NCI-H1417 (cell line): ENCODE measurements around the gene HERC4.

ENCODE experiments used
- DNase-seq, 3 experiments: peaks; one replicate each; lab custom pipeline; 2025; lab: John Stamatoyannopoulos, UW

Gene HERC4, protein sequence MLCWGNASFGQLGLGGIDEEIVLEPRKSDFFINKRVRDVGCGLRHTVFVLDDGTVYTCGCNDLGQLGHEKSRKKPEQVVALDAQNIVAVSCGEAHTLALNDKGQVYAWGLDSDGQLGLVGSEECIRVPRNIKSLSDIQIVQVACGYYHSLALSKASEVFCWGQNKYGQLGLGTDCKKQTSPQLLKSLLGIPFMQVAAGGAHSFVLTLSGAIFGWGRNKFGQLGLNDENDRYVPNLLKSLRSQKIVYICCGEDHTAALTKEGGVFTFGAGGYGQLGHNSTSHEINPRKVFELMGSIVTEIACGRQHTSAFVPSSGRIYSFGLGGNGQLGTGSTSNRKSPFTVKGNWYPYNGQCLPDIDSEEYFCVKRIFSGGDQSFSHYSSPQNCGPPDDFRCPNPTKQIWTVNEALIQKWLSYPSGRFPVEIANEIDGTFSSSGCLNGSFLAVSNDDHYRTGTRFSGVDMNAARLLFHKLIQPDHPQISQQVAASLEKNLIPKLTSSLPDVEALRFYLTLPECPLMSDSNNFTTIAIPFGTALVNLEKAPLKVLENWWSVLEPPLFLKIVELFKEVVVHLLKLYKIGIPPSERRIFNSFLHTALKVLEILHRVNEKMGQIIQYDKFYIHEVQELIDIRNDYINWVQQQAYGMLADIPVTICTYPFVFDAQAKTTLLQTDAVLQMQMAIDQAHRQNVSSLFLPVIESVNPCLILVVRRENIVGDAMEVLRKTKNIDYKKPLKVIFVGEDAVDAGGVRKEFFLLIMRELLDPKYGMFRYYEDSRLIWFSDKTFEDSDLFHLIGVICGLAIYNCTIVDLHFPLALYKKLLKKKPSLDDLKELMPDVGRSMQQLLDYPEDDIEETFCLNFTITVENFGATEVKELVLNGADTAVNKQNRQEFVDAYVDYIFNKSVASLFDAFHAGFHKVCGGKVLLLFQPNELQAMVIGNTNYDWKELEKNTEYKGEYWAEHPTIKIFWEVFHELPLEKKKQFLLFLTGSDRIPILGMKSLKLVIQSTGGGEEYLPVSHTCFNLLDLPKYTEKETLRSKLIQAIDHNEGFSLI

DNA sequence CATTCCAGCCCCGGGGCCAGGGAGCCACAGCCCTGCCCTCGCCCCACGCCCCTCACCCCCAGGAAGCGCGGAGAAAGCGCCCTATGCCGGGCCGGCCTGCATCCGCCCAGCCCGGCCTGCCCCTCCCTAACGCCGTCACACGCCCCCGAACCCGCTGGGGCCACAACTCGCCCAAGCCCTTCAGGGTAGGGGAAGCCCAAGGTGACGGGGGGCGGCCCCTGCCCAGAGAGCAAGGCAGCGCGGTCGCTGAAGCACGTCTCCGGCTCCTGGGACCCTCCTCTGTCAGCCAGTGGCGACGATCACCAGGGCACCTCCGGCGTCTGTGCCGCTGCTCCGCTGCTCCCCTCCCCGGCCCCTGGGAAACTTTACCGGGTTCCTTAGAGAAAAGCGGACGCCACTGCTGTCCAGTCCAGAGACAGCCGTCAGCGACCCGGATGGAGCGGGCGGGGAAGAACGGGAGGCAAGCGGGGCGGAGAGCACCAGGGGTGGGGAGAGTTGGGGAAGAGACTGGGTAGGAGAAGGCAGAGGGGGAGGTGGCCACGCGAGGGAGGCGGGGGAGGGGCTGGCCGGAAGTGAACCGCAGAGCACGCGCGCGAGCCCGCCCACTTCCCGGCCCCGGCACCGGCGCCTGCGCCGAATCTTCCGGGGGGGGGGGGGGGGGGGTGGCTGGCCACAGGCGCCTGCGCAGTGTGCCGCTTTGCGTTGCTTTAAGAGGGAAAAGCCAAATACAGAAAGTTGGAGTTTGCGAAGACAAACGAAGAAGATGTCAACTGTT is at the start of gene HERC4:
Gene HERC4 (minus strand): TSS at position 509 of the 775 bp plus-strand sequence. CDS start 2,175 bp downstream, outside the sequence.
- DNase-seq: peak; percentile 83 to 91 (median 87)

DNA sequence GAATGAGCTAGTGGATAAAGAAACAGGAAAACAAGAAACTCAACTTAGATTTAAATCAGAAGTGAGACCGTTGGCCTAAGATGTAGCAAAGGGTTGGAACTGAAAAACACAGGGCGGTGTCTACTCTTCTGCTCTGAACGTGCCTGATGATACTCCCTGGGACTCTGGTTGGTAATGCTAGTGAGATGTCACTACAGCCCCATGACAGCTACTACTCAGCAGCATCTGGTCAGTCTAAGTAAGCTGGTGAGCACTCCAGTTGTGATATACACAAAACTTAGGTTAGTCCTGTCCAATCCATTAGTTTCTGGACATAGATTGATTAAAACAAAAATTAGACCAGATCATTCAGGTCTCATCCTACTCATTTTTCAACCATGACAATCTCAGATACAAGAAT is 49.6 kb upstream of the HERC4 start:
- no peak for DNase-seq

DNA sequence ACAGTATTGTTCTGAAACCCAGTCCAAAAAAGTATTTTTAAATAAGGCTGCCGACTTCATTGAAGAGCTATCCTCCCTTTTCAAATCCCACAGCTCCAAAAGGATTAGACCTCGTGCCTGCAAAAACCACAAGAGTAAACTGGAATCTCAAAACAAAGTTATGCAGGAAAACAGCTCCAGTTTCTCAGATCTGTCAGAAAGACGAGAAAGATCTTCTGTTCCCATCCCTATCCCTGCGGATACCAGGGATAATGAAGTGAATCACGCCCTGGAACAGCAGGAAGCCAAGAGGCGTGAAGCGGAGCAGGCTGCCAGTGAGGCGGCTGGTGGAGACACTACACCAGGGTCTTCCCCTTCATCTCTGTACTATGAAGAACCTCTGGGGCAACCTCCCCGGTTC is 46.8 kb upstream of the HERC4 start:
- no peak for DNase-seq

DNA sequence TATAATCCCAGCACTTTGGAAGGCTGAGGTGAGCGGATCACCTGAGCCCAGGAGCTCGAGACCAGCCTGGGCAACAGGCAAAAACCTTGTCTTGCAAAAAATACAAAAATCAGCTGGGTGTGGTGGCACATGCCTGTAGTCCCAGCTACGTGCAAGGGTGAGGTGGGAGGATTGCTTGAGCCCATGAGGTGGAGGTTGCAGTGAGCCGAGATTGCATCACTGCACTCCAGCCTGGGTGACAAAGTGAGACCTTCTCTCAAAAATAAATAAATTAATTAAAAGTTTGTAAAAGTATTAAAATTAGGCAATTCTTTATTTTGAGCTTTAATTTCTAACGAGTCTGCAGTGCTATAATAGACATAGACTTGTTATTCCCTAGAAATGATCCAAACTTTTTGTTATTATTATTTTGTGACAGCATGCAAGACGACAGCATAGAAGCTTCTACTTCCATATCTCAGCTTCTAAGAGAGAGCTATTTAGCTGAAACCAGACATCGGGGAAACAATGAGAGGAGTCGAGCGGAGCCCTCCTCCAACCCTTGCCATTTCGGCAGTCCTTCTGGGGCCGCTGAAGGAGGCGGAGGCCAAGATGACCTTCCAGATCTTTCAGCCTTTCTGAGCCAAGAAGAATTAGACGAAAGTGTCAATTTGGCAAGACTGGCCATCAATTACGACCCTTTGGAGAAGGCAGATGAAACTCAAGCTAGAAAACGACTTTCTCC is 46.1 kb upstream of the HERC4 start:
- DNase-seq: no peak

GRCh38 chr10:68118657-68119056 is 43.6 kb upstream of the HERC4 start:
- DNase-seq: no peak

GRCh38 chr10:68112837-68113236 is 37.8 kb upstream of the HERC4 start:
- DNase-seq: no peak

GRCh38 chr10:68111584-68111983 is 36.5 kb upstream of the HERC4 start:
- no peak for DNase-seq

DNA sequence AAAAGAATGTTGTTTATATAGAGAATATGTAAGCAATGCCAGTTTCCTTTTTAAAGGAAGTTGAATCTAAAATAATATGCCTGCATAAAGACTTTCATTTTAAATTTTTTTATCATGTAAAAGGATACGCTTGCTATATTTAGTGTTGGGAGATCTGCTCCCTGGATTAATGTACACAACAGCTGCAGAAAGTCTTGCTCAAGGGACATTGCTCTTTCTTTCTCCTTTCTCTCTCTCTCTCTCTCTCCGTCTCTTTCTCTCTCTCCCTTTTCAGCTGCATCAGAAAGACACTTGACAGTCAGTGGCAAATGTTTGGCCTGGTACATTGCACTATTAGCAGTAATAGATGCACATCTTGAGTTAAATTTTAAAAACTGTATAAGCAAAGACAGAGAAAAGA is 34.9 kb upstream of the HERC4 start:
- DNase-seq: no peak

GRCh38 chr10:68109331-68109730 is 34.2 kb upstream of the HERC4 start, which contains the start of gene MYPN:
TSS of gene MYPN (plus strand) at chr10:68109488. CDS start at chr10:68121439, 11,951 bp downstream.
- DNase-seq: no peak

DNA sequence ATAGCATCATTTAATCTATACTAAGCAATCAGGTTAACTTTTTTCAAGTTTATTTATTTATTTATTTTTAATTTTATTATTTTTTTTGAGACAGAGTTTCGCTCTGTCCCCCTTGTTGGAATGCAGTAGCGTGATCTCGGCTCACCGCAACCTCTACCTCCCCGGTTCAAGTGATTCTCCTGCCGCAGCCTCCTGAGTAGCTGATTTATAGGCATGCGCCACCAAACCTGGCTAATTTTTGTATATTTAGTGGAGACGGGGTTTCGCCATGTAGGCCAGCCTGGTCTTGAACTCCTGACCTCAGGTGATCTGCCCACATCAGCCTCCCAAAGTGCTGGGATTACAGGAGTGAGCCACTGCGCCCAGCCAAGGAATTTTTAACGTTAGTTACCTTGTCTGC is 33.6 kb upstream of the HERC4 start:
- DNase-seq: no peak

GRCh38 chr10:68108051-68108450 is 33.0 kb upstream of the HERC4 start:
- no peak for DNase-seq

DNA sequence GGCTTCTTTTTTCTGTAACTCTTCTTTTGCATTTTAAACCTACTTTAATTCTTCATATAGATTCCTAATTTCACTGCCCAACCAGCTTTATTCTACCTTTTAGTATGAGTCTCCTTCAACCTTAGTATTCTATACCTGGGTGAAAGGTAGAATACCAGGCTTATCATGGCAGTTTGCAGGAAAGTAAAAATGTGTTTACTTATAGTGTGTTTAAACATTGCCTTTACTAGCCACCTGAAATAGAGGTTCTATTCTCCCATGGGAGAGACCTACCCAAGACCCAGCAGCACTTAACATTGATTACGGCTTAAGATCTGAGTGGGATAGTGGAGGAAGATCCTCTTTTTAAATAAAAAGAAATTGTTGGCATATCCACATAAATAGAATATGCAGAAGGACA is 32.6 kb upstream of the HERC4 start:
- no peak for DNase-seq

GRCh38 chr10:68106656-68107055 is 31.6 kb upstream of the HERC4 start:
- DNase-seq: no peak

- DNase-seq: no peak
Measured at GRCh38 chr10:68105820-68106219, 30.7 kb upstream of the HERC4 start.

DNA sequence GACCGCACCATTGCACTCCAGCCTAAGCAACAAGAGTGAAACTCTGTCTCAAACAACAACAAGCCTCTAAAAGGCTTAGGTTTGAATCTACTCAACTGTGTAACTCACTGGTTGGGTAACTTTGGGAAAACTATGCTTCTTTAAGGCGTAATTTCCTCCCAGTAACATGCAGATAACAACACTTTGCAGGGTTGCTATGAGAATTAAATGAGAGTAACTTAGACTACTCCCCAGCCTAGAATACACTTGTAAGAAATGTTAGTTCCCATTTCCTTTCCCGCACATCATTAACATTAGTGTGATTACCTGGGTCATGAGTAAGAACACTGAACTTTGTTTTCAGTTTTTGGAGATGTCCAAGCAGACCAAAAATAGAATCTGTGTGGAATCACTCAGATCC is 28.8 kb upstream of the HERC4 start:
- DNase-seq: no peak

- no peak for DNase-seq
Measured at GRCh38 chr10:68103261-68103878, 28.3 kb upstream of the HERC4 start.

DNA sequence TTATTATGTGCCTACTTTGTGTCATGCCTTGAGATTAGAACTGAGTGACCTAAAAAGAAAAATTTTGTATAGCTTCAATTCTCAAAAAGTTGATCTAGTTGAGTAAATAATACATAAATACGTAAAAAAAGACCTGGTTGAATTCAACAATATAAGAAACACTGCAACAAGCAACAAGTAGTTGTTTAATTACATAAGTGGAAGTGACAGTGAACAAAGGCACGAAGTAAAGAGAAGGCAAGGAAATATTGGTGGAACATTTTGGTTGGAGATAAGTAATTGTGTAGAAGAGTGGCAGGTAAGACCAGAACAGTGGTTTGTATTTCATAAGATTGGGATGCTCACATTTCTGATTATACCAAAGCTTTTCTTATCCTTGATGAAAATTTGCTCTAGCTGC is 26.0 kb upstream of the HERC4 start:
- DNase-seq: no peak

GRCh38 chr10:68099736-68100135 is 24.7 kb upstream of the HERC4 start:
- DNase-seq: no peak

- DNase-seq: no peak
Measured at GRCh38 chr10:68096913-68097516, 21.9 kb upstream of the HERC4 start.

GRCh38 chr10:68095153-68095552 is 20.1 kb upstream of the HERC4 start:
- DNase-seq: no peak
